ENCODE measurements around the gene TRHDE.
"Not testable (repeated sequence)": the region's sequence is repeated elsewhere in the genome, so short reads cannot be mapped to it uniquely, and the experiment has no call there.

TRHDE gene

GRCh38 chr12:72453066-72453465 is 180.9 kb downstream of the TRHDE start:
- no peak for DNase-seq

GRCh38 chr12:72453550-72453949 is 181.4 kb downstream of the TRHDE start:
- DNase-seq, result no peak

GRCh38 chr12:72464471-72464870 is 192.3 kb downstream of the TRHDE start:
- no peak for DNase-seq

- no peak for DNase-seq
Observed at GRCh38 chr12:72465155-72465554, 193.0 kb downstream of the TRHDE start.

- DNase-seq, result no peak
Observed at GRCh38 chr12:72465940-72466630, 193.9 kb downstream of the TRHDE start.

GRCh38 chr12:72467985-72468384 is 195.8 kb downstream of the TRHDE start:
- DNase-seq, result no peak

GRCh38 chr12:72468505-72468904 is 196.3 kb downstream of the TRHDE start:
- no peak for DNase-seq

- no peak for DNase-seq
Observed at GRCh38 chr12:72471806-72472205, 199.6 kb downstream of the TRHDE start.

GRCh38 chr12:72472350-72472749 is 200.2 kb downstream of the TRHDE start:
- DNase-seq, result no peak

- no peak for DNase-seq
Observed at GRCh38 chr12:72476301-72476700, 204.1 kb downstream of the TRHDE start.

GRCh38 chr12:72485017-72485701 is 213.0 kb downstream of the TRHDE start:
- DNase-seq, result no peak

GRCh38 chr12:72491426-72491825 is 219.3 kb downstream of the TRHDE start:
- DNase-seq, result no peak

GRCh38 chr12:72493407-72493806 is 221.2 kb downstream of the TRHDE start:
- DNase-seq, result no peak

- no peak for DNase-seq
Observed at GRCh38 chr12:72498354-72498753, 226.2 kb downstream of the TRHDE start.

GRCh38 chr12:72499244-72499643 is 227.1 kb downstream of the TRHDE start:
- DNase-seq, result no peak

GRCh38 chr12:72502546-72502945 is 230.4 kb downstream of the TRHDE start:
- DNase-seq, result no peak

- DNase-seq, result no peak
Observed at GRCh38 chr12:72505227-72505626, 233.1 kb downstream of the TRHDE start.

GRCh38 chr12:72509891-72510290 is 237.7 kb downstream of the TRHDE start:
- no peak for DNase-seq

GRCh38 chr12:72510772-72511171 is 238.6 kb downstream of the TRHDE start:
- DNase-seq, result no peak

GRCh38 chr12:72511498-72511897 is 239.3 kb downstream of the TRHDE start:
- no peak for DNase-seq

GRCh38 chr12:72511906-72512305 is 239.7 kb downstream of the TRHDE start:
- DNase-seq, result no peak

- DNase-seq, result not testable (repeated sequence)
Observed at GRCh38 chr12:72520044-72520678, 248.0 kb downstream of the TRHDE start.

- DNase-seq, result no peak
Observed at GRCh38 chr12:72521326-72521725, 249.2 kb downstream of the TRHDE start.

- DNase-seq, result no peak
Observed at GRCh38 chr12:72522411-72522810, 250.2 kb downstream of the TRHDE start.
